ENCODE results near the gene ITPR1. TPM values are rescaled to one million over a fixed set of nuclear protein-coding genes. Genes with fewer than 3 reads are reported as not detected.

The ITPR1 gene
- total and polyA plus RNA-seq, 2 experiments from 2014 or later = 6.8 to 21.0 TPM

GRCh38 chr3:4689021-4689420, 195.9 kb downstream of the ITPR1 start:
- ATAC-seq = no peak
- H3K36me3 ChIP-seq (ENCODE audit: insufficient read depth) = no peaks in the 10 kb centered on the region; the same call in 1 of the 2 replicates
- Mint-ChIP-seq H3K4me1 (no peaks in the 10 kb centered on the region; the same call in 2 of the 3 replicates), H3K27ac (no peak overlapping the region), H3K9me3 (peaks cover 5% of the 10 kb centered on the region; the same call in 1 of the 3 replicates), H3K36me3 (ENCODE audit: low read depth) (peaks cover 13% of the 10 kb centered on the region; the same call in 2 of the 3 replicates), H3K27me3 (ENCODE audit: insufficient read depth, low read depth, poor library complexity) (no peaks in the 10 kb centered on the region), H3K4me3 (no peak overlapping the region)
- no peaks in the 10 kb centered on the region for H3K4me1 ChIP-seq (ENCODE audit: insufficient read depth)
- no peaks in the 10 kb centered on the region for H3F3A ChIP-seq (replicated peaks; ENCODE audit: low read depth)
- no peak overlapping the region for H3K4me3 ChIP-seq
- no peak overlapping the region for H3K27ac ChIP-seq (ENCODE audit: low read depth)
- H3K4me2 ChIP-seq = no peak overlapping the region
- H4K20me1 ChIP-seq (replicated peaks; ENCODE audit: insufficient read depth) = no peaks in the 10 kb centered on the region
- no peaks in the 10 kb centered on the region for H3K9me2 ChIP-seq (ENCODE audit: insufficient read depth)
- H3K27me3 ChIP-seq (ENCODE audit: insufficient read depth) = no peaks in the 10 kb centered on the region
- H2AFZ ChIP-seq = no peak overlapping the region
- no peak for DNase-seq (ENCODE audit: low spot score)
- TF ChIP-seq EZH2 (IDR thresholded peaks at IDR 0.05; ENCODE audit: low read depth, unreplicated experiment) (no peak), POLR2AphosphoS5 (IDR thresholded peaks at IDR 0.05; ENCODE audit: low read depth) (no peak), EZH2phosphoT487 (IDR thresholded peaks at IDR 0.05; ENCODE audit: unreplicated experiment) (no peak), JUNB (IDR thresholded peaks at IDR 0.05; ENCODE audit: unreplicated experiment) (no peak), ZNF331 (CRISPR knock-in tag; IDR thresholded peaks at IDR 0.05; ENCODE audit: low read depth) (no peak), ZNF114 (CRISPR knock-in tag; IDR thresholded peaks at IDR 0.05) (no peak), CTCF (conservative IDR thresholded peaks at IDR 0.05; ENCODE audit: low read depth in 2 of 2) (no peak), ZNF462 (CRISPR knock-in tag; IDR thresholded peaks at IDR 0.05) (no peak), ETS1 (IDR thresholded peaks at IDR 0.05) (no peak), NANOG (IDR thresholded peaks at IDR 0.05; ENCODE audit: borderline replicate concordance) (no peak), REST (IDR thresholded peaks at IDR 0.05; ENCODE audit: unreplicated experiment) (no peak), STAT1 (IDR thresholded peaks at IDR 0.05; ENCODE audit: unreplicated experiment) (no peak), CREB1 (CRISPR knock-in tag; IDR thresholded peaks at IDR 0.05; ENCODE audit: low read depth) (no peak)
- H3K79me2 ChIP-seq (replicated peaks; ENCODE audit: insufficient read depth) = no peaks in the 10 kb centered on the region

All from GM23338 (cell line).